HL-60 (cell line): ENCODE measurements around the gene ERC2.

Experiments used
- POLR2AphosphoS5 ChIP-seq: IDR thresholded peaks from 2 replicates; pipeline ENCODE4 v1.6.1; 2012; ENCODE audit warnings: low read depth
- TF ChIP-seq, protein P1 (sequence below): IDR thresholded peaks from one replicate; pipeline ENCODE4 v1.5.1; 2011; ENCODE audit warnings: low read length, control low read depth, inconsistent platforms; ENCODE audit not compliant: insufficient read depth

DNA sequence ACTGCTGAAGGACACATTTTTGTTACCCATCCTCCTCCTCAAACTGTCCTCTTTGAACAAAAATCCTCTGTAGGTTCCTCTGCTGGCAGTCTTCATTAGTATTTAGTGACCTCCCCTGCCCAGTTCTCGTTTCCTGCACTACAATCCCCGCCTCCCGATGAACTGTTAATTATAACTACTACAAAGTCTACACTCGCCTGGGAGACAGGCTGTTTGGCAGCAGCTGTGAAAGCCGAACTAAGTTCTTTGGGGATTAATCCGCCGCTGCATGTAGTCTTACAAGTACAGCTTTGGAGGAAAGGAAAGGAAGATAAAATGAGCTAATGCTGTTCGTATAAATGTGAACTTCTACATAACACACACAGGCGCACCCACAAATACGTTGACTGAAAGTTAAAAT lies 821.2 kb downstream of the ERC2 start:
- TF ChIP-seq, protein P1, sequence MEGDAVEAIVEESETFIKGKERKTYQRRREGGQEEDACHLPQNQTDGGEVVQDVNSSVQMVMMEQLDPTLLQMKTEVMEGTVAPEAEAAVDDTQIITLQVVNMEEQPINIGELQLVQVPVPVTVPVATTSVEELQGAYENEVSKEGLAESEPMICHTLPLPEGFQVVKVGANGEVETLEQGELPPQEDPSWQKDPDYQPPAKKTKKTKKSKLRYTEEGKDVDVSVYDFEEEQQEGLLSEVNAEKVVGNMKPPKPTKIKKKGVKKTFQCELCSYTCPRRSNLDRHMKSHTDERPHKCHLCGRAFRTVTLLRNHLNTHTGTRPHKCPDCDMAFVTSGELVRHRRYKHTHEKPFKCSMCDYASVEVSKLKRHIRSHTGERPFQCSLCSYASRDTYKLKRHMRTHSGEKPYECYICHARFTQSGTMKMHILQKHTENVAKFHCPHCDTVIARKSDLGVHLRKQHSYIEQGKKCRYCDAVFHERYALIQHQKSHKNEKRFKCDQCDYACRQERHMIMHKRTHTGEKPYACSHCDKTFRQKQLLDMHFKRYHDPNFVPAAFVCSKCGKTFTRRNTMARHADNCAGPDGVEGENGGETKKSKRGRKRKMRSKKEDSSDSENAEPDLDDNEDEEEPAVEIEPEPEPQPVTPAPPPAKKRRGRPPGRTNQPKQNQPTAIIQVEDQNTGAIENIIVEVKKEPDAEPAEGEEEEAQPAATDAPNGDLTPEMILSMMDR = no peak
- TF ChIP-seq POLR2AphosphoS5 = no peak
